Measurements from ENCODE around the gene PLEKHH2.

Gene PLEKHH2

GRCh38 chr2:43699761-43700160, 62.7 kb downstream of the PLEKHH2 start:
- Histone ChIP-seq H3K4me3 (ENCODE audit: low read depth, low read length) (no peak overlapping the region), H2BK5ac (ENCODE audit: low read depth, low read length, poor library complexity) (no peak overlapping the region), H3K79me2 (ENCODE audit: control insufficient read depth, insufficient read depth, low read length, poor library complexity) (no peaks in the 10 kb centered on the region), H3K4me2 (ENCODE audit: low read length) (no peak overlapping the region), H4K8ac (ENCODE audit: low read depth, low read length) (no peak overlapping the region), H2BK12ac (ENCODE audit: low read length) (no peak overlapping the region), H3K9me3 (ENCODE audit: insufficient read depth, low read depth, low read length) (no peaks in the 10 kb centered on the region), H3K4ac (ENCODE audit: low read depth, low read length) (no peak overlapping the region), H4K12ac (ENCODE audit: low read depth, low read length) (no peak overlapping the region), H3K23ac (ENCODE audit: low read length) (no peak overlapping the region), H2AFZ (ENCODE audit: insufficient read depth, low read length, poor library complexity) (no peak overlapping the region), H3K4me1 (ENCODE audit: control insufficient read depth in 1 of 2, insufficient read depth in 2 of 2, low read length in 2 of 2) (no peaks in the 10 kb centered on the region), H3K9ac (ENCODE audit: low read length) (no peak overlapping the region), H3K27me3 (ENCODE audit: insufficient read depth, low read length) (no peaks in the 10 kb centered on the region), H3K79me1 (ENCODE audit: low read length) (no peaks in the 10 kb centered on the region), H2BK120ac (ENCODE audit: insufficient read depth, low read length, poor library complexity) (no peak overlapping the region), H4K91ac (ENCODE audit: low read depth, low read length) (no peak overlapping the region), H3K14ac (ENCODE audit: low read length) (no peak overlapping the region), H3K18ac (ENCODE audit: low read length) (no peak overlapping the region), H3K27ac (ENCODE audit: low read depth, low read length) (no peak overlapping the region), H2AK5ac (ENCODE audit: low read length) (no peak overlapping the region), H3K36me3 (ENCODE audit: control insufficient read depth in 1 of 2, insufficient read depth in 2 of 2, low read length in 2 of 2) (no peaks in the 10 kb centered on the region)
- no CpG with 5 or more reads among the region's 3 CpGs for WGBS (ENCODE audit: extremely low coverage, insufficient coverage, insufficient read length)
- DNase-seq, result no peak

- no peaks in the 10 kb centered on the region for H3K9me3 ChIP-seq (ENCODE audit: insufficient read depth, low read depth, low read length)
- no peaks in the 10 kb centered on the region for H3K79me2 ChIP-seq (ENCODE audit: control insufficient read depth, insufficient read depth, low read length, poor library complexity)
- H3K23ac ChIP-seq (ENCODE audit: low read length), result no peak overlapping the region
- DNase-seq, result no peak
- H2BK120ac ChIP-seq (ENCODE audit: insufficient read depth, low read length, poor library complexity), result no peak overlapping the region
- no peaks in the 10 kb centered on the region for H3K79me1 ChIP-seq (ENCODE audit: low read length)
- no peak overlapping the region for H2BK12ac ChIP-seq (ENCODE audit: low read length)
- no peak overlapping the region for H3K9ac ChIP-seq (ENCODE audit: low read length)
- no peak overlapping the region for H2AFZ ChIP-seq (ENCODE audit: insufficient read depth, low read length, poor library complexity)
- H3K36me3 ChIP-seq (ENCODE audit: control insufficient read depth in 1 of 2, insufficient read depth in 2 of 2, low read length in 2 of 2), result no peaks in the 10 kb centered on the region
- no peak overlapping the region for H2BK5ac ChIP-seq (ENCODE audit: low read depth, low read length, poor library complexity)
- H2AK5ac ChIP-seq (ENCODE audit: low read length), result no peak overlapping the region
- no peak overlapping the region for H4K8ac ChIP-seq (ENCODE audit: low read depth, low read length)
- no peak overlapping the region for H4K91ac ChIP-seq (ENCODE audit: low read depth, low read length)
- no peak overlapping the region for H3K18ac ChIP-seq (ENCODE audit: low read length)
- no peak overlapping the region for H3K4me3 ChIP-seq (ENCODE audit: low read depth, low read length)
- no peak overlapping the region for H3K27ac ChIP-seq (ENCODE audit: low read depth, low read length)
- H3K4ac ChIP-seq (ENCODE audit: low read depth, low read length), result no peak overlapping the region
- no peak overlapping the region for H3K4me2 ChIP-seq (ENCODE audit: low read length)
- H3K14ac ChIP-seq (ENCODE audit: low read length), result no peak overlapping the region
- H3K4me1 ChIP-seq (ENCODE audit: control insufficient read depth in 1 of 2, insufficient read depth in 2 of 2, low read length in 2 of 2), result no peaks in the 10 kb centered on the region
- H3K27me3 ChIP-seq (ENCODE audit: insufficient read depth, low read length), result no peaks in the 10 kb centered on the region
- no peak overlapping the region for H4K12ac ChIP-seq (ENCODE audit: low read depth, low read length)
These were observed 64.1 kb downstream of the PLEKHH2 start for GRCh38 chr2:43701111-43701510.

GRCh38 chr2:43707255-43708015, 70.4 kb downstream of the PLEKHH2 start:
- no peaks in the 10 kb centered on the region for H3K79me1 ChIP-seq (ENCODE audit: low read length)
- H2BK12ac ChIP-seq (ENCODE audit: low read length), result no peak overlapping the region
- no peak overlapping the region for H3K4me2 ChIP-seq (ENCODE audit: low read length)
- H3K9me3 ChIP-seq (ENCODE audit: insufficient read depth, low read depth, low read length), result no peaks in the 10 kb centered on the region
- H4K8ac ChIP-seq (ENCODE audit: low read depth, low read length), result no peak overlapping the region
- no peak overlapping the region for H3K14ac ChIP-seq (ENCODE audit: low read length)
- H3K18ac ChIP-seq (ENCODE audit: low read length), result no peak overlapping the region
- H2BK5ac ChIP-seq (ENCODE audit: low read depth, low read length, poor library complexity), result no peak overlapping the region
- H3K4me1 ChIP-seq (ENCODE audit: control insufficient read depth in 1 of 2, insufficient read depth in 2 of 2, low read length in 2 of 2), result no peaks in the 10 kb centered on the region
- H3K4me3 ChIP-seq (ENCODE audit: low read depth, low read length), result no peak overlapping the region
- H3K4ac ChIP-seq (ENCODE audit: low read depth, low read length), result no peak overlapping the region
- H4K91ac ChIP-seq (ENCODE audit: low read depth, low read length), result no peak overlapping the region
- H3K79me2 ChIP-seq (ENCODE audit: control insufficient read depth, insufficient read depth, low read length, poor library complexity), result no peaks in the 10 kb centered on the region
- H4K12ac ChIP-seq (ENCODE audit: low read depth, low read length), result no peak overlapping the region
- H3K27me3 ChIP-seq (ENCODE audit: insufficient read depth, low read length), result no peaks in the 10 kb centered on the region
- H3K23ac ChIP-seq (ENCODE audit: low read length), result no peak overlapping the region
- no CpG with 5 or more reads among the region's 7 CpGs for WGBS (ENCODE audit: extremely low coverage, insufficient coverage, insufficient read length)
- H3K9ac ChIP-seq (ENCODE audit: low read length), result no peak overlapping the region
- no peak overlapping the region for H2AK5ac ChIP-seq (ENCODE audit: low read length)
- H2AFZ ChIP-seq (ENCODE audit: insufficient read depth, low read length, poor library complexity), result no peak overlapping the region
- H2BK120ac ChIP-seq (ENCODE audit: insufficient read depth, low read length, poor library complexity), result no peak overlapping the region
- no peak overlapping the region for H3K27ac ChIP-seq (ENCODE audit: low read depth, low read length)
- H3K36me3 ChIP-seq (ENCODE audit: control insufficient read depth in 1 of 2, insufficient read depth in 2 of 2, low read length in 2 of 2), result no peaks in the 10 kb centered on the region
- DNase-seq, result peak; percentile 6 to 39

GRCh38 chr2:43708178-43708577, 71.1 kb downstream of the PLEKHH2 start:
- DNase-seq, result no peak
- no peak overlapping the region for H3K4me3 ChIP-seq (ENCODE audit: low read depth, low read length)
- no peak overlapping the region for H4K12ac ChIP-seq (ENCODE audit: low read depth, low read length)
- no peak overlapping the region for H4K8ac ChIP-seq (ENCODE audit: low read depth, low read length)
- no peak overlapping the region for H2BK5ac ChIP-seq (ENCODE audit: low read depth, low read length, poor library complexity)
- H3K79me1 ChIP-seq (ENCODE audit: low read length), result no peaks in the 10 kb centered on the region
- H3K14ac ChIP-seq (ENCODE audit: low read length), result no peak overlapping the region
- no peak overlapping the region for H2BK12ac ChIP-seq (ENCODE audit: low read length)
- no CpG with 5 or more reads among the region's 6 CpGs for WGBS (ENCODE audit: extremely low coverage, insufficient coverage, insufficient read length)
- no peaks in the 10 kb centered on the region for H3K27me3 ChIP-seq (ENCODE audit: insufficient read depth, low read length)
- H3K4me2 ChIP-seq (ENCODE audit: low read length), result no peak overlapping the region
- H3K23ac ChIP-seq (ENCODE audit: low read length), result no peak overlapping the region
- no peak overlapping the region for H3K18ac ChIP-seq (ENCODE audit: low read length)
- peak overlapping the region; percentile 27 for H2AFZ ChIP-seq (ENCODE audit: insufficient read depth, low read length, poor library complexity)
- no peak overlapping the region for H2BK120ac ChIP-seq (ENCODE audit: insufficient read depth, low read length, poor library complexity)
- no peak overlapping the region for H3K4ac ChIP-seq (ENCODE audit: low read depth, low read length)
- no peak overlapping the region for H4K91ac ChIP-seq (ENCODE audit: low read depth, low read length)
- no peaks in the 10 kb centered on the region for H3K4me1 ChIP-seq (ENCODE audit: control insufficient read depth in 1 of 2, insufficient read depth in 2 of 2, low read length in 2 of 2)
- H3K79me2 ChIP-seq (ENCODE audit: control insufficient read depth, insufficient read depth, low read length, poor library complexity), result no peaks in the 10 kb centered on the region
- H2AK5ac ChIP-seq (ENCODE audit: low read length), result no peak overlapping the region
- H3K9me3 ChIP-seq (ENCODE audit: insufficient read depth, low read depth, low read length), result no peaks in the 10 kb centered on the region
- H3K9ac ChIP-seq (ENCODE audit: low read length), result no peak overlapping the region
- H3K36me3 ChIP-seq (ENCODE audit: control insufficient read depth in 1 of 2, insufficient read depth in 2 of 2, low read length in 2 of 2), result no peaks in the 10 kb centered on the region
- no peak overlapping the region for H3K27ac ChIP-seq (ENCODE audit: low read depth, low read length)

Measured in trophoblast cell (in vitro differentiated cells and primary cell).